Calu3 (cell line): ENCODE data around the gene NUDT8. TPM values are rescaled to one million over a fixed set of nuclear protein-coding genes. Genes with fewer than 3 reads are reported as not detected.

ENCODE experiments used
- BruUV-seq: library from RNA; stranded (reverse); fragments of 400-500 nt; replicated peaks from 2 replicates; lab custom pipeline; 2021; lab: Mats Ljungman, UMichigan
- CTCF ChIA-PET: fragments of 300-600 bp; sonication (Branson Sonifier 250); formaldehyde crosslinking; loops from one replicate; lab custom pipeline; 2022; ENCODE audit warnings: antibody characterized with exemption; lab: Charles Lee
- DNase-seq: peaks from one replicate; pipeline ENCODE4 v3.0.0; 2022
- H3K27ac Mint-ChIP-seq: one replicate; pipeline ENCODE4 v1.8.0; 2022; ENCODE audit warnings: mixed read lengths; ENCODE audit not compliant: unreplicated experiment
- H3K27me3 Mint-ChIP-seq: one replicate; pipeline ENCODE4 v1.8.0; 2022; ENCODE audit warnings: mixed read lengths; ENCODE audit not compliant: unreplicated experiment
- H3K36me3 Mint-ChIP-seq: one replicate; pipeline ENCODE4 v1.8.0; 2022; ENCODE audit warnings: mild to moderate bottlenecking, moderate library complexity, mixed read lengths; ENCODE audit not compliant: insufficient read depth, unreplicated experiment
- H3K4me1 Mint-ChIP-seq: one replicate; pipeline ENCODE4 v1.8.0; 2022; ENCODE audit warnings: mild to moderate bottlenecking, low read depth, mixed read lengths; ENCODE audit not compliant: unreplicated experiment
- H3K4me3 Mint-ChIP-seq: one replicate; pipeline ENCODE4 v1.8.0; 2022; ENCODE audit warnings: mild to moderate bottlenecking, low read depth, moderate library complexity, mixed read lengths; ENCODE audit not compliant: unreplicated experiment
- H3K9me3 Mint-ChIP-seq: one replicate; pipeline ENCODE4 v1.8.0; 2022; ENCODE audit warnings: low read depth, mixed read lengths; ENCODE audit not compliant: unreplicated experiment
- intact Hi-C: fragments of 100-400 bp; cut with micrococcal nuclease; formaldehyde crosslinking; loops from one replicate; pipeline ENCODE4 v1.10.0; 2022; ENCODE audit not compliant: unreplicated experiment
- total RNA-seq: library from RNA; stranded (reverse); gene quantifications from 2 replicates; pipeline ENCODE4 v1.2.3, GENCODE V29; 2022
- TF ChIP-seq, protein P1 (sequence below): fragments of 200-600 bp; IDR thresholded peaks from one replicate; pipeline ENCODE4 v1.8.0; 2022; ENCODE audit warnings: antibody characterized with exemption; ENCODE audit not compliant: unreplicated experiment

Gene NUDT8
- total RNA-seq, 1 experiment from 2014 or later: 9.7 TPM

DNA sequence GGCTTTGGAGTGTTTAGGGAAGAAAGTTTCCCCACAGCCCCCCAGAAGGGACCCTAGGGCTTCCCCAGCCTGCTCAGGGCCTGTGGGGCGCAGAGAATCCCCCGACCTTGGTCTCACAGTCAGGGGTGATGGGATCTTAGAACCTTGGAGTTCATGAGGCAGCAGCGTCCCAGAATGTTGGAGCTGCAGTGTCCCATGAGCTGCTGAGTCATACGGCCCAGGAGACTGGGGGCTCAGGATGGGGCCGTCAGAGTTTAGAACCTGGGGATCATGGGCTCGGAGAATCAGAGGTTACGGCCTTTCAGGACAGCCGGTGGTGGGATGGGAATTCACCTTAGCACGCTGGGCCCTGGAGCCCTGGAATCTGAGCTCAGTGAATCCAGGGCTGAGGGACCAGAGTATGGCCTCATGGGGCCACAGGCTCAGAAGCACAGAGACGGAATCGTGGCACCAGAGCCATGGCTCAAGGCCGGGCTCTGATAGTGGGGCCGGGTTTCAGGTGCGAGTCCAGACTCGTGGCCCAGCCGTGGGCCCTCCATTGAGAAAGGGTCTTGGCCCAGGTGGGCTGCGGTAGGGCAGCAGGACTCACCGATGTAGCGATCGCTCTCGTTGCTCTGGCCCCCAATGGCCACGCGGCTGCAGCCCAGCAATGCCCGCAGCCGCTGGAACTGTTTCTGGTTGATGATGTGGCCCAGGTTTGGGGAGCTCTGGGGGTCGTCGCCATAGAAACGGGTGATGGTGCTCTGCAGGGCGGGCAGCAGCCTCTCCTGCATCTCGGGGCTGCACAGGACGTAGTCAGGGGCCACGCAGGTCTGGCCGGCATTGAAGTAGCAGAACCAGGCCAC is 35.2 kb upstream of the NUDT8 start:
- no TSS peak for BruUV-seq
- H3K4me1 Mint-ChIP-seq: no peaks in the 10 kb centered on the region
- intact Hi-C loops: loop anchor here (1.0 kb wide), 1 partner anchor 26 kb away; no protein-coding TSS in a partner anchor
- CTCF ChIA-PET: interaction anchor here (0.7 to 1.5 kb wide), 4 partner anchors 17 to 35 kb away, joined by 3 to 6 read pairs (median 4); partner anchors contain the start of gene NUDT8
- no peak overlapping the region for H3K27ac Mint-ChIP-seq
- no peaks in the 10 kb centered on the region for H3K27me3 Mint-ChIP-seq
- H3K9me3 Mint-ChIP-seq: no peaks in the 10 kb centered on the region
- H3K36me3 Mint-ChIP-seq: no peaks in the 10 kb centered on the region
- TF ChIP-seq, protein P1, sequence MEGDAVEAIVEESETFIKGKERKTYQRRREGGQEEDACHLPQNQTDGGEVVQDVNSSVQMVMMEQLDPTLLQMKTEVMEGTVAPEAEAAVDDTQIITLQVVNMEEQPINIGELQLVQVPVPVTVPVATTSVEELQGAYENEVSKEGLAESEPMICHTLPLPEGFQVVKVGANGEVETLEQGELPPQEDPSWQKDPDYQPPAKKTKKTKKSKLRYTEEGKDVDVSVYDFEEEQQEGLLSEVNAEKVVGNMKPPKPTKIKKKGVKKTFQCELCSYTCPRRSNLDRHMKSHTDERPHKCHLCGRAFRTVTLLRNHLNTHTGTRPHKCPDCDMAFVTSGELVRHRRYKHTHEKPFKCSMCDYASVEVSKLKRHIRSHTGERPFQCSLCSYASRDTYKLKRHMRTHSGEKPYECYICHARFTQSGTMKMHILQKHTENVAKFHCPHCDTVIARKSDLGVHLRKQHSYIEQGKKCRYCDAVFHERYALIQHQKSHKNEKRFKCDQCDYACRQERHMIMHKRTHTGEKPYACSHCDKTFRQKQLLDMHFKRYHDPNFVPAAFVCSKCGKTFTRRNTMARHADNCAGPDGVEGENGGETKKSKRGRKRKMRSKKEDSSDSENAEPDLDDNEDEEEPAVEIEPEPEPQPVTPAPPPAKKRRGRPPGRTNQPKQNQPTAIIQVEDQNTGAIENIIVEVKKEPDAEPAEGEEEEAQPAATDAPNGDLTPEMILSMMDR: no peak
- no peak for DNase-seq
- no peak overlapping the region for H3K4me3 Mint-ChIP-seq

DNA sequence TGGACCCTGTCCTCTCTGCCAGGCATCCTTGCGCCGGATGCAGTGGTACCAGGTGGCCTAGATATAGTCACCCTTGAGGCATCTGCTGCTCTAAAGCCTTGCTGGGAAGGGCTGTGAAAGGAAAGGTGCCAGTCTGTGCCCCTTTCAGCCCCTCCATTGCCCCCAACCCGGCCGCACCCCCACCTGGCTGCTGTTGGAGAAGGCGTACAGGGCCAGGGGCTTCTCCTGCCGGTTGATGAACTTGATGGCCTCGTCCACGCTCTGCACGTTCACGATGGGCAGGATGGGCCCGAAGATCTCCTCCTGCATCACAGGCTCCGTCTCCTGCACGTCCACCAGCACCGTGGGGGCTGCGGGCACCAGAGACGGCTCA is 34.5 kb upstream of the NUDT8 start:
- Mint-ChIP-seq H3K4me1 (peaks cover under 1% of the 10 kb centered on the region), H3K36me3 (peaks cover under 1% of the 10 kb centered on the region), H3K27ac (no peak overlapping the region), H3K27me3 (no peaks in the 10 kb centered on the region), H3K9me3 (no peaks in the 10 kb centered on the region), H3K4me3 (no peak overlapping the region)
- intact Hi-C loops: no loop called here
- no peak for DNase-seq
- no TSS peak for BruUV-seq
- CTCF ChIA-PET: interaction anchor here (1.5 kb wide), 1 partner anchor 34 kb away, joined by 5 read pairs; the partner anchor contains the start of gene NUDT8
- TF ChIP-seq, protein P1: no peak

DNA sequence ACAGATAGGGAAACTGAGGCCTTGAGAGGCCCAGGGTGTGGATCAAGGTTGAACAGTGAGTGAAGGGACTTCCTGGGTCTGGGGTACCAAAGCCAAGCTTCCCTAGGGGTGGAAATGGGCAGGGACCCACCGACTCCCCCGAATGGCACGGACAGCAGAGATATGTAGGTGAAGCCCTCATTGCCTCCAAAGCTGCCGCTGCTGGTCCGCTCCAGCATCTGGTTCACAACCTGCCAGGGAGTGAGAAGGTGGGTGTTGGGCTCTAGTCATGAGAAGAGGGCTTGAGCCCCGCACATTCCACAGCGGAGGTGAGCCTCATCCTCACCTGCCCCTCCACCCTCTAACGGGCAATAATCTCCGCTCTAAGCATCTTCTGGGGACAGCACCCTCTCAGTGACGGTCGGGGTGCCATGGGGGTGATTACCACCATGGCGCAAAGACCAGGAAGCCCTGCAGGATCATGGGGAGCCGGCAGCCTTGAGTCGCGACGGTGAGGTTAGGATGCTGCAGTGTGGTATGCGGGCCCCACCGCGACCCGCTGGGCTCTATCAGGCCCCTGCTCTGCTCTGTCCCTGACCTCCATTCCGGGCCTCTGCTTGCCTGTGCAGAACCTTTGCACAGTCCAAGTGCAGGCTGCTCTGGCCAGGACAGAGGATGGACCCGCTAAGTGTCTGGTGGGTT is 33.9 kb upstream of the NUDT8 start:
- Mint-ChIP-seq H3K9me3 (no peaks in the 10 kb centered on the region), H3K4me1 (peaks cover 6% of the 10 kb centered on the region), H3K27me3 (no peaks in the 10 kb centered on the region), H3K36me3 (peaks cover 6% of the 10 kb centered on the region), H3K4me3 (no peak overlapping the region), H3K27ac (no peak overlapping the region)
- no peak for DNase-seq
- CTCF ChIA-PET: no interaction called here
- BruUV-seq: no TSS peak
- intact Hi-C loops: no loop called here
- TF ChIP-seq, protein P1: no peak

DNA sequence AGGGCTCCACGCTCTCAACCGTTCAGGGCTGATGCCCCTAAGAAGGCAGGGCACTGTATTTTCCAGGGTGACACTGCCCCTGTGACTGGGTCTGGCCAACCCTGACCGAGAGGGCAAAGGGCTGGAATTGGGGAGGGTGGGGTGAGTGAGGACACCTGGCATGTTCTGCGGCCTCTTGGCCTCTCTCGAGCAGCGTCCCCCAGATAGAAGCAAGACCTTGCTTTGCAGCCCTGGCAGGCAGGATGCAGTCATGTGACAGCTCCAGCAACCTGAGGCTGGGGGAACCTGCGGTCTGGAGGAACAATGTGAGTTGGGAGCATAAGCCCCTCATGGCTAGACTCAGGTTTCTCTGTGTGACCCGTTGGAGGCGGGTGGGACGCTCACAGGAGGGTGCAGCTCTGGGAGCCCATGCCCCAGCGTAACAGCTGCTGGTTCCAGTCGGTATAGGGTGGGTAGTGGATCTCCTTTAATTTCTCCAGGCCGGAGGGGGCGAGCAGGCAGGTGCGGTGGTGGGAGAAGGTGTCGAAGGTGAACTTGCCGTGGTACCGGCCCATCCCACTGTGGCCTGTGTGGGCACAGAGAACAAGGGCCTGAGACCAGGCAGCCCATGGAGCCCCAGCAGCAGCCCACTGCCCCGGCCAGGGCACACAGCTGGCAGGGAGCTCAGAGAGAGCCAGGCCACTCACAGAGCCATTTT is 33.2 kb upstream of the NUDT8 start:
- BruUV-seq: no TSS peak
- no peak for DNase-seq

More for the DNA sequence above, 33.2 kb upstream of the NUDT8 start:
- no peak overlapping the region for H3K27ac Mint-ChIP-seq
- H3K36me3 Mint-ChIP-seq: peaks cover 8% of the 10 kb centered on the region
- CTCF ChIA-PET: no interaction called here
- H3K27me3 Mint-ChIP-seq: no peaks in the 10 kb centered on the region
- H3K4me1 Mint-ChIP-seq: peaks cover 10% of the 10 kb centered on the region
- H3K9me3 Mint-ChIP-seq: no peaks in the 10 kb centered on the region
- intact Hi-C loops: no loop called here
- TF ChIP-seq, protein P1: no peak
- no peak overlapping the region for H3K4me3 Mint-ChIP-seq
